IMR-90 (cell line): ENCODE measurements around the gene DGKG. TPM values are rescaled to one million over a fixed set of nuclear protein-coding genes. Genes with fewer than 3 reads are reported as not detected.

Experiments
- polyA plus RNA-seq, 3 experiments: library from polyadenylated mRNA; depleted of rRNA; stranded (reverse); fragments of >200 nt; gene quantifications; 2 replicates each; pipeline ENCODE4 v1.2.3, GENCODE V29; 2012; ENCODE audit warnings: low replicate concordance in 1 of 3
- total RNA-seq: library from RNA; depleted of rRNA; stranded (reverse); fragments of >200 nt; gene quantifications from 2 replicates; pipeline ENCODE4 v1.2.3, GENCODE V29; 2012; rRNA removed

Gene DGKG
- total and polyA plus RNA-seq, 2 of the 4 experiments (the other 2 are of a cell fraction), result 1.2 to 4.1 TPM

Other genes starting within 250 kb of the DGKG start
- gene CRYGS, start 182.1 kb upstream of the DGKG start, total RNA-seq, result 0.36 and 0.56 TPM in 2 replicates
- 2.1 TPM in 2 replicates for gene CRYGS, start 182.1 kb upstream of the DGKG start, polyA plus RNA-seq (2012; rRNA removed)
- gene TBCCD1, start 205.1 kb upstream of the DGKG start, total RNA-seq, result 17.8 and 19.7 TPM in 2 replicates
- 6.5 and 7.9 TPM in 2 replicates for gene TBCCD1, start 205.1 kb upstream of the DGKG start, polyA plus RNA-seq (2012; rRNA removed)
- gene DNAJB11, start 208.5 kb upstream of the DGKG start, total RNA-seq, result 27.4 and 62.8 TPM in 2 replicates
- 42.4 and 48.6 TPM in 2 replicates for gene DNAJB11, start 208.5 kb upstream of the DGKG start, polyA plus RNA-seq (2012; rRNA removed)